RWPE1 (cell line): ENCODE data around the gene METTL26.

ENCODE experiments used
- CTCF ChIA-PET: fragments of 350-600 bp; sonication (Branson Sonifier 250); formaldehyde crosslinking; extraction: SDS; loops from one replicate; lab custom pipeline; 2021; lab: Yijun Ruan, JAX
- POLR2A ChIA-PET: fragments of 400-600 bp; formaldehyde crosslinking; extraction: SDS; loops from one replicate; lab custom pipeline; 2020; ENCODE audit warnings: antibody characterized with exemption; ENCODE audit not compliant: low non-redundant PET; lab: Yijun Ruan, JAX
- DNase-seq: peaks from one replicate; pipeline ENCODE4 v3.0.0; 2012; ENCODE audit warnings: low spot score
- H3K27ac ChIP-seq: fragments of 450-650 bp; 2 replicates; pipeline ENCODE4 v1.5.1; 2017
- CTCF ChIP-seq: fragments of 450-650 bp; conservative IDR thresholded peaks from 2 replicates; pipeline ENCODE4 v1.5.1; 2017; ENCODE audit warnings: low read depth, mild to moderate bottlenecking

Gene METTL26

GRCh38 chr16:660132-660458 lies 24.0 kb upstream of the METTL26 start:
- CTCF ChIA-PET: interaction anchor here (1.0 to 1.5 kb wide), 2 partner anchors 12 to 70 kb away, joined by 3 to 9 read pairs; no protein-coding TSS in a partner anchor
- TF ChIP-seq CTCF: no peak
- no peak for DNase-seq
- POLR2A ChIA-PET: no interaction called here
- H3K27ac ChIP-seq: peak overlapping the region; percentile 75

- TF ChIP-seq CTCF: no peak
- POLR2A ChIA-PET: no interaction called here
- DNase-seq: no peak
- CTCF ChIA-PET: interaction anchor here (0.6 to 1.5 kb wide), 4 partner anchors 9 to 67 kb away, joined by 3 to 9 read pairs (median 4); no protein-coding TSS in a partner anchor
- peak overlapping the region; percentile 75 for H3K27ac ChIP-seq
These were observed 23.5 kb upstream of the METTL26 start for GRCh38 chr16:659618-660017.

- CTCF ChIA-PET: interaction anchor here (0.6 to 1.2 kb wide), 3 partner anchors 9 to 66 kb away, joined by 3 to 4 read pairs (median 3); no protein-coding TSS in a partner anchor
- TF ChIP-seq CTCF: no peak
- POLR2A ChIA-PET: no interaction called here
- no peak for DNase-seq
- peak overlapping the region; percentile 75 for H3K27ac ChIP-seq
These were observed 22.8 kb upstream of the METTL26 start for GRCh38 chr16:658679-659571.

GRCh38 chr16:657487-657886 lies 21.4 kb upstream of the METTL26 start:
- ChIA-PET POLR2A (no interaction called here), CTCF (interaction anchor here (1.2 to 1.9 kb wide), 2 partner anchors 10 kb away, joined by 6 to 10 read pairs; no protein-coding TSS in a partner anchor)

GRCh38 chr16:654034-654433 lies 17.9 kb upstream of the METTL26 start:
- TF ChIP-seq CTCF: no peak
- DNase-seq: no peak
- peak overlapping the region; percentile 89 for H3K27ac ChIP-seq
- POLR2A ChIA-PET: no interaction called here
- CTCF ChIA-PET: interaction anchor here (0.6 kb wide), 2 partner anchors 53 to 117 kb away, joined by 3 to 4 read pairs; no protein-coding TSS in a partner anchor

More at GRCh38 chr16:657487-657886, 21.4 kb upstream of the METTL26 start:
- DNase-seq: no peak
- H3K27ac ChIP-seq: no peak overlapping the region
- TF ChIP-seq CTCF: no peak

- H3K27ac ChIP-seq: peak overlapping the region; percentile 89
- POLR2A ChIA-PET: interaction anchor here (0.9 kb wide), 1 partner anchor 23 kb away, joined by 3 read pairs; no protein-coding TSS in a partner anchor
- CTCF ChIA-PET: no interaction called here
- DNase-seq: no peak
- no peak for TF ChIP-seq CTCF
These were observed 16.6 kb upstream of the METTL26 start for GRCh38 chr16:652454-653305.
